Stimulated activated CD8-positive, alpha-beta memory T cell treated with anti-CD3 and anti-CD28 coated beads, Interleukin-7, amount 100 ng/mL, for 4 hours (primary cell): ENCODE data around the gene LDLRAD4.
A peak's percentile ranks its signal among the peaks of the same experiment; 100 is the strongest.

Experiments
- DNase-seq, 2 donors: peaks; one replicate each; pipeline ENCODE4 v3.0.0-alpha.2; 2020; ENCODE audit warnings: low read depth in 2 of 2

LDLRAD4 gene

DNA sequence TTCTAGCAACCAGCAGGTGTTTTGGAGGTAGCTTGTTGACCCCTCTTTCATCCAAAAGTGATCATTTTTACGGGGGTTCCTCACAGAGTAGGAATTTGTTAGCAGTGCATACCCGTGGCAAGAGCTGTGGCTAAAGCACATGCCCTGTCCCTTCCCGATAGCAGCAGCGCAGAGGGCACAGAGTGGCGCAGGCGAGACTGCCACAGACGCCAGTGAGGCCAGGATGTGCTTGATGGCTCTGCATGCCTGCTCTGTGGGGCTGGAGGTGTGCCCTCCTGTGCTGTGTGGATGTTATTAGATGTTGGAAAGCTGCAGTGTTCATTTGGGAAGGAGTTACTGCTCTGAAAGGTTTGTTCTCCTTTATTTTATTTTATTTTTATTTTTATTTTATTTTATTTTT, 354.2 kb downstream of the LDLRAD4 start:
- DNase-seq, result no peak

DNA sequence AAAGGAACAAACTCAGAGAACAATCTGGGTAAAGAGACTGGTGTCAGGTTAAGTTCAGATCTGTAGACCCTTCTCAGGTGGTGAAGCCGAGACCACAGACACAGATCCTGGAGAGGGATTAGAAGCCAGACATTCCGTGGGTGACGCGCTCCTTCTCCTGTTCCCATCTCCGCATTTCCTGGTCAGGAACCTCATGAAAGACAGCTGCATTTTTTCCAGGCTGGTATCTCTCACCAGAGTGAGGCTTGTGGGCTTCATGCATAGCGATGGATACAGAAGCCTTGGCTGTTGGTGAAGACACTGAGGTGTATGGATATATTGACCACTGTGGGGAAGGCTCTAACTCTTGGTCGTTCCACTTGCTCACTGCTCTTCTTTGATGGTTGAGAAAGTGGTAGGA, 355.2 kb downstream of the LDLRAD4 start:
- no peak for DNase-seq

GRCh38 chr18:13574355-13574754, 355.8 kb downstream of the LDLRAD4 start:
- DNase-seq, result no peak

GRCh38 chr18:13574761-13575160, 356.2 kb downstream of the LDLRAD4 start:
- DNase-seq, result no peak

DNA sequence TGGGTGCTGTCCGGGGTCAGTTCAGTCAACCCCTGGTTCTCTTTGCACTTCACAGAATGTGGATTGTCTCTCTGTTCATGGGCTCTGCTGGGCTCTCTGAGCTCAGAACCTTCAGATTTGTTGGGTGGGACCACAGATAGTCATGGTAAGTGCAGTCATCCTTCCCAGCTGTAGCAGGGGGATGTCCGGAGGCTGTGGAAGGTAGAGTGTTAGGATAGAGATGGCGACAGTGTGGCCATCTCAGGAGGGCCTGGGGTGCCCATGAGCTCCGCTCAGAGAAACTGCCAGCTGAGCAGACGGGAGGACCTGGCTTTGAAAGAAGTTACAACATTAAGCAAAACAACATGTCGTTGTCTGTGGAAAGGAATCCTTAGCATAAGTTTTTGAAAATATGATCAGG, 358.0 kb downstream of the LDLRAD4 start:
- DNase-seq, result no peak

- DNase-seq, result peak in 1 of 2 donors; percentile 25
Measured at GRCh38 chr18:13577091-13577697, 358.6 kb downstream of the LDLRAD4 start.

GRCh38 chr18:13577781-13578180, 359.2 kb downstream of the LDLRAD4 start:
- DNase-seq, result no peak

- DNase-seq, result no peak
Measured at GRCh38 chr18:13578400-13578799, 359.8 kb downstream of the LDLRAD4 start.

DNA sequence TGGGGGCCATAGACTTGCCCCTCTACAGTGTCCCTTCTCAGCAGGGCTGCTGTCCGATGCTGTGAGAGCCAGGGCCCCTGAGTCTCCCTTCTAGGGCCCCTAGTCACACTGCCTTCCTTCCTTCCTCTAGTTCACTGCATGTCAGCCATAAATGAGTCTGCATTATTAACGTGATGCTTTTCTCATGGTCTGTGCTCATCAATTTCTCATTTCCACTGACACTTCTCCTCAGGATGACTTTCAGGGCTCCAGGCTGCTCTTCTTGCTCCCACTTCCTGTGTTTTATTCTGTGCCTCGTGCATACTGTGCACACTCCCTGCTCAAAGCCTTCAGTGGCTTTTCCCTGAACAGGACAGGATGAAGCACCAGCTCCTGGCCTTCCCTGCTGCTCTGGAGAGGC, 361.3 kb downstream of the LDLRAD4 start:
- DNase-seq, result no peak

DNA sequence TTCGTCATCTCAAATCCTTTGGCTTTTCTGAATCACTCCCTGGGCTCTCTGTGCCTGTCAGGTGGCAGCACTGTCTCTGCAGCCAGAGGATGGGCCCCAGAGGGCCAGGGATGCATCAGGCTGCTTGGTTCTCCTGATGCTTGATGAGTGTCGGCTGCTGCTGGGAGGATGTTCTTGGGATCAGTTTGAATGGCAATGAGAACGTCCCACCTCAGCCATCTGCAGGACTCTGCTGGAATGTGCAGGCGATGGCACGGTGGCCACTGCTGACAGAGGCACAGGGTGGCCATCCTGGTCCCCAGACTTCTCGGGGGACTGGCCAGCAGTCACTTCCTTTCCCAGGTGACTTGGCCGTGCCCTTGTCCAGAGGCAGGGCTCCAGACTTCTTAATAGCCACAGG, 361.8 kb downstream of the LDLRAD4 start:
- no peak for DNase-seq

GRCh38 chr18:13580991-13581390, 362.4 kb downstream of the LDLRAD4 start:
- DNase-seq, result no peak

DNA sequence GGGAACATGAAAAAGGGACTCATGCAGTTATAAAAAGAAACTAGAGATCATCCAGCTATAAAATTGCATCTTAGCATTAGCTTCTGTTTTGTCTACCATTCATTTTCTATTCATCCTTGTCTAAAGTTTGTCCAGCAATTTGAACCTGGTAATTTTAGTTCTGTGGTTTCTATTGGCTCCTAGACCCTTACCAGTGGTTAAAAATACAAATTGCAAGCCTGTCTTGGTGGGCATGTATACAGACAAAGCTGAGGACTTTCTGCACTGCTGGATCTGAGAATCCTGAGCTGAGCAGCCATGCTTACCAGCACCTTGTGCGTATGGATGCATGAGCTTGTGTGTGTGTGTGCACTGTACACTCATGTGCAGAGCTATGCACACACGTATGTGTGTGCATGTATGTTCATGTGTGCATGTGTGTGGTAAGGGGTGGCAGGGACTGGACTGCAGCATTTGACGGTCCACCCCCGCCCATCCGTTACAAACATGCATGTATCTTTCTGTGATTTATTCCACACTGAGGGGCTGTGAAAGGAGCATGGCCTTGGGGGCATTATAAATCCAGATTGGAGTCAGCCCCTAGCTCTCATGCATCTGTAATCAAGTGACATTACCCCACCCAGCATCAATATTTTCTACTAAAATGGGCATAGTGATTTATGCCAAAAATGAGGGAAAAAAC, 363.1 kb downstream of the LDLRAD4 start:
- no peak for DNase-seq

GRCh38 chr18:13582178-13582670, 363.7 kb downstream of the LDLRAD4 start:
- no peak for DNase-seq

DNA sequence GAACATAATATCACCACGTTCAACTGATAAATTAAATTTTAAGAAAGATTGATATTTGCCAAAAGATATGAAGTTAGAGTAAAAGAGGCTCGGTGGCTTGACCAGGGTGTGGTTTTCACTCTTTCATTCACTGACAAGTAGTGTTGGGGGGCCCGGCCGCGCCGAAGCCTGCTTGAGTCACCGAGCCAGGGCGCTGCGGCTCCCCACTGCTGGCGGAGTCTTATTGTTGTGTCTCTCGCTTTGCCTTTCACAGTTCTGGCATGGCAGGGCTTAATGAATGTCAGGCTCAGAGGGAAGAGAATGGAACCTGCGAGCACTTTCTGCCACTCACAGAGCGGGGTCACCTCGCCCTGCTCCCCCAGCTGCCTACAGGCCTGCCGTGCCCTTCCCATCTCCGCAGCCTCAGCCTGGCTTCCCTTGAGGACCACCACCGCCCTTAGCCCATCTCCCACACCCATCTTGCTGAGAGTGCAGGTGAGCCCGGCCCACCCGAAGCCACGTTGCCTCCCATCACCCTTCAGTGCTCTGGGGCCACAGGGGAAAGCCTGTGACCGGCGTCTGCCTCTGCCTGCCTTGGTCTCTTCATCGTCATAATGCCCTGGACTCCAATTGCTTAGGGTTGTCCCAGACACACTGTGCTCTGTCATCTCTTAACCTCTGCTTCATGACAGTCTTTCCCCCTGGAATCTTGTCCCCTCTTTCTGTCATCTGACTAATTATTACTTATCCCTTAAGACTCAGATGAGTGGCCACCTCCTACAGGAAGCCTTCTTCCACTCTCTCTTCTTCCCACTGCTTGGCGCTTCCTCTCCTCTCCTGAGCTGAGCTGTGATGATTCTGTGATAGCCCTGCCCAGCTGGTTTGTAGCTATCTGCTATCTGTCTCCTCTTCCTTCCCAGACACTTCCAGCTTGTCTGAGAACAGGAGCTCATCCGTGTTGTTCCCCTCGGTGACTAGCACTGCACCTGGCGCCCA, 365.3 kb downstream of the LDLRAD4 start:
- DNase-seq, result no peak

- DNase-seq, result no peak
Measured at GRCh38 chr18:13584825-13585224, 366.3 kb downstream of the LDLRAD4 start.

GRCh38 chr18:13585379-13586153, 367.0 kb downstream of the LDLRAD4 start:
- no peak for DNase-seq

GRCh38 chr18:13587001-13587400, 368.4 kb downstream of the LDLRAD4 start:
- DNase-seq, result no peak

DNA sequence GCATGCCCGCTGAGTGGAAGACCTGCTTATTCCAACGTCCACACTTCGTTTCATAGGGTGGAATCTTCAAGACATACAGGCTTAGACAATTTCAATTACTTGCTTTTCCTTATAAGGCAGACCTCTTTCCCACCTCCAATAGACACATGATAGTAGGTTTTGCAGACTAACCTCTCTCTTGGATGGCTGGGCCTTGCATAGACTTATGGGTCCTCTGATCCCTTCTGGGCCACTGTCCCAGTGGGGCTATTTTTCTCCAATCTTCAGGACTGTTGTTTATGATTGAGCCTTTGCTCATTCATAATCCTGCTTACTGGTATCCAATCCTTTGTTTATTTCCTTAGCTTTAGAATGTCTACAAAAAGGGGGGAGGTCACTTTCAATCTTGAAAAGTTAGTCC, 368.9 kb downstream of the LDLRAD4 start:
- no peak for DNase-seq

DNA sequence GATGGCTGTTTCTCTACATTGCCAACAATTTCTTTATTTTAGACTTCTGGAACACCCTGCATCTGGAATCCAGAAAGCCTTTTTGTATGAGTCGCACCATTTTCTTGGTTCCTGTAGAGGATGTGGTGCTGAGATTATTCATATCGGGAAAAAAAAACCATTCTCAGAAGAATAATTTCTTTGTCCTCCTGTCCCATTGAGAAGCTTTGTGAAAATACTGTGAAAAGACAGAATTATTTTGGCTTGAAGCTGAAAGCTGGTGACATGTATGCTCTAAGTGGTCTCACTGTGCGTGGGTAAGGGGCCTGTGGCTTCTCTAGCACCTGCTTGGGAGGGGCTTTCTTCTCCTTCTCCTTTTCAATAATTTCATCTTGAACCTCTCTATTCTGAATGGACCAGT, 369.4 kb downstream of the LDLRAD4 start:
- DNase-seq, result no peak

DNA sequence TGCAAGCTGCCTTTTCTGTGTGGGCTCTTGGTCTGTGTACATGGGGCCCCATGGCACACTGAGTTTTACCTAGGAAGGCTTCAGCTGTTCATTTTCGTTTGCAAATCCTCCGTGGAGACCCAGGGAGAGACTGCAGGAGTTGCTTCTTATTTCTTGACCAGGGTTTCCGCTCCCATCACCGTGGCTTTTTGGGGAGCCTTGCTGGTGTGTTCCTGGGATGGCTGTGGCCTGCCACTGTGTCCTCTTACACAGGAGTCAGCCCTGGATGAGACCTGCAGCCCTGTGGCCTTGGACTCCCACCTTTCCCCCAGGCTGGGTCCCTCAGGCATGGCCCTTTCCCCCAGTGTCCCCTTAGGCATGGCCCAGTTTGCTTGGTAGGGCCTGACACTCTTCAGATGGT, 370.8 kb downstream of the LDLRAD4 start:
- DNase-seq, result no peak

GRCh38 chr18:13589943-13590342, 371.4 kb downstream of the LDLRAD4 start:
- DNase-seq, result no peak

DNA sequence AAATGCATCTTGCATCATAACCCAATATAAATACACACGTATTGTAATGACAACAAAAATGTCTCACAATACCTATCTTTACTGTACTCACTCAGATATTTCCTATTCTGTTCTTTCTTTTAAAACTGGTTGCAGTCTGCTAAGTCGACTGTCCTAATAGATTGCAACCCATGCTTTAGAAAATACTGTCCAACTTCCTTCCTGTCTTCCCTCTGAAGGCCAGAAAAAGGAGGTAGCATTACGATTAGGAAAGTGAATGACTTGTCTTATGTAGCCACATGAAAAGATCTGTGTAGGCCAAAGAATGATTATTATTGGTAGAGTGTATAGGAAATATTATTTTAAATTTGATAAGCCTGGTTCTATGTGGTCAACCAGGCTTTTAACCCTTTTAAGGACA, 373.7 kb downstream of the LDLRAD4 start:
- no peak for DNase-seq
